Hair follicular keratinocyte (primary cell): ENCODE results near the gene HNRNPUL2. TPM values are rescaled to one million over a fixed set of nuclear protein-coding genes. Genes with fewer than 3 reads are reported as not detected.

ENCODE experiments used
- total RNA-seq: library from RNA; depleted of rRNA; stranded (reverse); fragments of >200 nt; gene quantifications from 2 replicates; pipeline ENCODE4 v1.2.3, GENCODE V29; 2015

HNRNPUL2 gene
- 6.4 and 6.5 TPM in 2 replicates for total RNA-seq

DNA sequence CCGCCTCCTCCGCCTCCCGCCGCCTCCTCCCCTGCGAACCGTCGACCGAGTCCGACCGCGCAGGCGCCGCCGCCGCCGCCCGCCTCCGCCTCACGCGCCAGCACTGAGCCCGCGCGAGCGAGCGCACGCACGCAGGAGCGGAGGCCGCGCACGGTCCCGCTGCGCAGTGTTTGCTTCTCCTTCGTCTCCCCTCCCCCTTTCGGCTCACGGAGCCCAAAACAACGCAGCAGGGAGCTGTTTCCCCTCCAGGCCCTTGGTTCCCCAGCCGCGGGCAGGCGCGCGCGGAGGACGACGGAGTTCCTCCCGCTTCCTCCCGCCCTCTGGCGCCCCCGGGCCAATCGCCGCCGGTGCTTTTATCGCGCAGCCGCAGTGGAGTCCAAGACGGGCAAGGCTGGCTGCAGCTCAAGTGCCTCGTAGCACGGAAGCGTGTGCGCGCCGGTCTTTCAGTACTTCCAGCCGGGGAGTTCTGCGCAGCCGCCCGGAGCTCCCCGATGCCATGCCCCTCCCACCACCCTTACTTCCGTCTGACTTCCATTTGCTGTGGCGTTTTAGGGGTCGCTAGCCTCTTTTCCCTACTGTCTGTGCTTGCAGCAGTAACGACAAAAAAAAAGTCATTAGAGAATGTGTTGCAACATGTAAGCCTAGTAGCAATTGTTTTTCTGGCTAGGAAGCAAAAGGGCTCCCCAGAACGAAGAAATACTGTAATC lies at the start of gene HNRNPUL2:
Gene HNRNPUL2 (minus strand): TSS at position 293 of the 707 bp plus-strand sequence. CDS start 301 bp downstream, outside the sequence.

DNA sequence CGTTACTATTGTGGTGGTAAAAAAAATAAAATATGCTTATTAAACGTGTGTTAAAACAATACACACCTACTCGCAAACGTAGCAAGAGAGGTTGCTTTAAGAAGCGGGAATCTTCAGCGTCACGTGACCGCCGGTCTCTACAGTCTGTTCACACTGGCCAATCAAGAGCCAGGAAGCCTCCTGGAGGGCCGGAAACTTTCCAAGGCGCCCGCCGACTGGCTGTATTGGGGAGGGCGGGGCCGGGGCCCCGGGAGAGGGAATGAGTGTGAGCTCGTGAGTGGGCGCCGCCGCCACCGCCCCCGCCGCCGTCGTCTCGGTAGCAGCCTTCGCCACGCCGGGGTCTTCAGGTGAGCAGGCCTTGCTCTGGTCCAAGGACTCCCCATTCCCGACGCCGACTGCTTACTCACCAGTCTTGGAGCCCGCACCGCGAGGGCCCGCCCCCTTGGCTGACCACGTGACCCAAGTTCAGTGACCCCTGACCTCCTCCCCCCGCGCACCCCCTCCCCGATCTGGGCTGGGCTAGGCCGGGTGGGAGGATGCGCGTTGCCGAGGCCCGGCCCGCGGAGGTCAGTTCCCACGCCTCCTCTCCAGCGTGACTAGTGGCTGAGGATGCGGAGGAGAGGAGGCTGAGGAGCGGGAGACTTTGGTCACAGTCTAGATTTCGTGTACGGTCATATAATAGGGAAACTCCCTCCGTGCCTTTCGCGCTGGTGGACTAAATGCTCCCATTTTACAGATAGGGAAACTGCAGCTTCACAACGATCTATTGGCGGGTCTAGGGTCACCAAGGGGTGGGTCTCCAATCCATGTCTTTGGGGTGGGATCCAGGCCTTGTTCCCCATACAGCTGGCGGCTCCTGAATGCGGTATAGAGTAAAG lies 44.1 kb upstream of the HNRNPUL2 start, which contains the start of gene TAF6L:
Gene TAF6L (plus strand): TSS at position 253 of the 878 bp plus-strand sequence. CDS start 4,388 bp downstream, outside the sequence.

GRCh38 chr11:62753736-62754603 lies 26.7 kb upstream of the HNRNPUL2 start, which contains the start of gene ZBTB3:
Gene ZBTB3 (minus strand): TSS chr11:62754160. CDS start chr11:62753664, 496 bp downstream.

GRCh38 chr11:62728171-62728988 lies 1.1 kb upstream of the HNRNPUL2 start, which contains the start of gene TTC9C:
Gene TTC9C (plus strand): TSS chr11:62728486. CDS start chr11:62728849, 363 bp downstream.

DNA sequence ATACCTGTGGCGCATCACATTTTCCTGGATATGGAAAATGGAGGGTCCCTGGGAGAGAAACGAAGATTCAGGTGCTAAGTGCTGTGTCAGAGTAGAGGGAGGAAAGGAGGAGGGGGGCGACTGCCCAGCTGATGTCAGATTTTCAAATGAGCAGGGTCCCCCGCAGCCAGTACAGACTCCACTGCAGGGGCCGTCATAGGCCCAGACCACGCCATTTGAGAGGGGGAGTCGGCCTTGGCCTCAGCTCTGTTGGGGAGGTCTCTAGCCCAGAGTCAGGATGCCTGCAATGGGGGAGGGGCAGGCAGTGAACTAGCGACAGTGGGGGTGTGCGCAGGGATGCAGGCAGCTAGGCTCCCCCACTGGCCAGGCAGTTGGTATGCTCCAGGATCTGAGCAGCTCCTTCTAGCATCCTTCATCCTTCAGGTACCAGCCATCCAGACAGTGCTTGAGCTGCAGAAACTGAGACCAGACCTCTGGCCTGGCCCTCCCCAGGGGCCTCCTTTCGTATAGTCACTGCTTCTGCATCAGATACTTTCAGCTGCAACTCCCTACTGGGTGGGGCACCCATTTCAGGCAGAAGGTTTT lies 19.9 kb downstream of the HNRNPUL2 start, which contains the start of the genes BSCL2 and GNG3:
Gene BSCL2 (minus strand): TSS at position 148 of the 585 bp plus-strand sequence. CDS start 229 bp downstream, outside the sequence.
Gene GNG3 (plus strand): TSS at position 400 of the 585 bp plus-strand sequence. CDS start 620 bp downstream, outside the sequence.

GRCh38 chr11:62689421-62690183 lies 37.7 kb downstream of the HNRNPUL2 start, which contains the start of gene LRRN4CL:
Gene LRRN4CL (minus strand): TSS chr11:62689530. CDS start chr11:62688508, 1,022 bp downstream.

GRCh38 chr11:62678770-62679696 lies 48.2 kb downstream of the HNRNPUL2 start, which contains the start of gene UBXN1:
Gene UBXN1 (minus strand): TSS chr11:62679073. CDS start chr11:62678923, 150 bp downstream.

DNA sequence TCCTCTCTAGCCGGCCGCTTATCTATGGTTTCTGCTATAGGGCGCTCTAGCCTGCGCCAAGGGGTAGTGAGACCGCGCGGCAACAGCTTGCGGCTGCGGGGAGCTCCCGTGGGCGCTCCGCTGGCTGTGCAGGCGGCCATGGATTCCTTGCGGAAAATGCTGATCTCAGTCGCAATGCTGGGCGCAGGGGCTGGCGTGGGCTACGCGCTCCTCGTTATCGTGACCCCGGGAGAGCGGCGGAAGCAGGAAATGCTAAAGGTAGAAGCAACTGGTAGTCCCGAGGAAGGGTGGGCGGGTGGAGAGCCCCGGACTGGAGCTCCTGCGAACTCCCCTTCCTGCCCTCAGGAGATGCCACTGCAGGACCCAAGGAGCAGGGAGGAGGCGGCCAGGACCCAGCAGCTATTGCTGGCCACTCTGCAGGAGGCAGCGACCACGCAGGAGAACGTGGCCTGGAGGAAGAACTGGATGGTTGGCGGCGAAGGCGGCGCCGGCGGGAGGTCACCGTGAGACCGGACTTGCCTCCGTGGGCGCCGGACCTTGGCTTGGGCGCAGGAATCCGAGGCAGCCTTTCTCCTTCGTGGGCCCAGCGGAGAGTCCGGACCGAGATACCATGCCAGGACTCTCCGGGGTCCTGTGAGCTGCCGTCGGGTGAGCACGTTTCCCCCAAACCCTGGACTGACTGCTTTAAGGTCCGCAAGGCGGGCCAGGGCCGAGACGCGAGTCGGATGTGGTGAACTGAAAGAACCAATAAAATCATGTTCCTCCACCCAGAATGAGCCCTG lies 55.5 kb downstream of the HNRNPUL2 start, which contains the start of the genes LBHD1 and UQCC3:
Gene LBHD1 (minus strand): TSS at position 660 of the 782 bp plus-strand sequence. CDS start 2,236 bp downstream, outside the sequence.
Gene UQCC3 (plus strand): TSS at position 66 of the 782 bp plus-strand sequence. CDS start 73 bp downstream, at position 139.

DNA sequence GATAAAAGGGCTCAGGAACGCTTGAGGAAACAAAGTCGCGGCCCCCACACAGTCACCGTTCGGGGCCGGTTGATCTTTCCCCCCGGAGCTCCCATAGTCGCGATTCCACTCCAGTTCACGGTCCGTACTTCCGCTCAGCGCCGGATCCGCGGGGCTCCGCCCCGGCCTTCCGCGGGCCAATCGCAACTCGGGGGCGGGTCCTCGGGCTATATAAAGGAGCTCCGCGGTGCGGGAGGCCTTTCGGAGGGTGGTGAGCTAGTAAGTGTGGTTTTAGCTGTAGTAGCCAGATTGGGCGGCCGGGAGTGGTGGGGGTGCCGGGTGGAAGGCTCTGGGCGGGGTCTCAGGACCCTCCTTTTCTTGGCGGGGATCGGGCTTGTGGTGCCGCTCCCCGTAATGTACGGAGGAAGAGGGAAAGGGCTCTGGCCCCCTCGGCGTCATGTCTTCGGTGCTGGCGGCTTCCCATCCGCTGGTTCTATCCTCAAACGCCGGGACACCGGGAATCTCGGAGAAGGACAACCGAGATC lies 62.1 kb downstream of the HNRNPUL2 start, which contains the start of the genes C11orf98 and CSKMT:
Gene C11orf98 (minus strand): TSS at position 136 of the 524 bp plus-strand sequence. CDS start 41 bp downstream, at position 95.
Gene CSKMT (plus strand): TSS at position 238 of the 524 bp plus-strand sequence. CDS start 568 bp downstream, outside the sequence.

Other genes starting within 250 kb of the HNRNPUL2 start
- 176 and 366 TPM in 2 replicates for gene AHNAK, start 180.7 kb downstream of the HNRNPUL2 start, total RNA-seq
- gene EEF1G, start 153.6 kb downstream of the HNRNPUL2 start, total RNA-seq: 1,936 and 2,201 TPM in 2 replicates
- gene TUT1, start 135.9 kb downstream of the HNRNPUL2 start, total RNA-seq: 8.4 and 13.9 TPM in 2 replicates
- 97.5 and 169 TPM in 2 replicates for gene MTA2, start 125.6 kb downstream of the HNRNPUL2 start, total RNA-seq
- 20.2 and 28.7 TPM in 2 replicates for gene EML3, start 114.7 kb downstream of the HNRNPUL2 start, total RNA-seq
- gene ROM1, start 114.2 kb downstream of the HNRNPUL2 start, total RNA-seq: 1.7 and 2.3 TPM in 2 replicates
- 42.0 and 47.1 TPM in 2 replicates for gene B3GAT3, start 105.5 kb downstream of the HNRNPUL2 start, total RNA-seq
- 188 TPM in 2 replicates for gene GANAB, start 80.8 kb downstream of the HNRNPUL2 start, total RNA-seq
- gene INTS5, start 74.2 kb downstream of the HNRNPUL2 start, total RNA-seq: 21.2 and 29.4 TPM in 2 replicates
- gene C11orf98, start 62.2 kb downstream of the HNRNPUL2 start, total RNA-seq: 53.8 and 88.1 TPM in 2 replicates
- 7.8 and 19.2 TPM in 2 replicates for gene CSKMT, start 62.1 kb downstream of the HNRNPUL2 start, total RNA-seq
- 12.5 and 22.6 TPM in 2 replicates for gene UQCC3, start 55.8 kb downstream of the HNRNPUL2 start, total RNA-seq
- 2.4 and 3.4 TPM in 2 replicates for gene LBHD1, start 55.2 kb downstream of the HNRNPUL2 start, total RNA-seq
- gene UBXN1, start 48.4 kb downstream of the HNRNPUL2 start, total RNA-seq: 139 and 165 TPM in 2 replicates
- 0.08 TPM in 2 replicates for gene LRRN4CL, start 37.9 kb downstream of the HNRNPUL2 start, total RNA-seq
- 20.9 and 34.7 TPM in 2 replicates for gene BSCL2, start 20.0 kb downstream of the HNRNPUL2 start, total RNA-seq
- not detected in 2 replicates for gene GNG3, start 19.8 kb downstream of the HNRNPUL2 start, total RNA-seq
- 15.5 and 17.5 TPM in 2 replicates for gene TTC9C, start 1.0 kb upstream of the HNRNPUL2 start, total RNA-seq
- gene ZBTB3, start 26.7 kb upstream of the HNRNPUL2 start, total RNA-seq: 5.0 and 6.1 TPM in 2 replicates
- 125 and 151 TPM in 2 replicates for gene POLR2G, start 34.1 kb upstream of the HNRNPUL2 start, total RNA-seq
- 11.5 and 22.3 TPM in 2 replicates for gene TAF6L, start 43.9 kb upstream of the HNRNPUL2 start, total RNA-seq
- 46.2 and 52.1 TPM in 2 replicates for gene TMEM179B, start 59.9 kb upstream of the HNRNPUL2 start, total RNA-seq
- 42.2 and 53.8 TPM in 2 replicates for gene TMEM223, start 64.5 kb upstream of the HNRNPUL2 start, total RNA-seq
- 21.8 and 26.4 TPM in 2 replicates for gene NXF1, start 78.0 kb upstream of the HNRNPUL2 start, total RNA-seq
- 26.9 and 37.9 TPM in 2 replicates for gene STX5, start 104.6 kb upstream of the HNRNPUL2 start, total RNA-seq
- gene TEX54, start 105.4 kb upstream of the HNRNPUL2 start, total RNA-seq: not detected in 2 replicates
- gene WDR74, start 112.1 kb upstream of the HNRNPUL2 start, total RNA-seq: 65.8 and 125 TPM in 2 replicates
- gene SLC3A2, start 153.4 kb upstream of the HNRNPUL2 start, total RNA-seq: 855 and 957 TPM in 2 replicates
- not detected in 2 replicates for gene CHRM1, start 193.9 kb upstream of the HNRNPUL2 start, total RNA-seq